HS-5 (cell line): Measurements from ENCODE around the gene TTYH3.
"Not testable (repeated sequence)": the region's sequence is repeated elsewhere in the genome, so short reads cannot be mapped to it uniquely, and the experiment has no call there.

ENCODE experiments used
- DNase-seq: peaks from one replicate; pipeline ENCODE4 v3.0.0-alpha.2; 2012; ENCODE audit warnings: low read depth

The TTYH3 gene

DNA sequence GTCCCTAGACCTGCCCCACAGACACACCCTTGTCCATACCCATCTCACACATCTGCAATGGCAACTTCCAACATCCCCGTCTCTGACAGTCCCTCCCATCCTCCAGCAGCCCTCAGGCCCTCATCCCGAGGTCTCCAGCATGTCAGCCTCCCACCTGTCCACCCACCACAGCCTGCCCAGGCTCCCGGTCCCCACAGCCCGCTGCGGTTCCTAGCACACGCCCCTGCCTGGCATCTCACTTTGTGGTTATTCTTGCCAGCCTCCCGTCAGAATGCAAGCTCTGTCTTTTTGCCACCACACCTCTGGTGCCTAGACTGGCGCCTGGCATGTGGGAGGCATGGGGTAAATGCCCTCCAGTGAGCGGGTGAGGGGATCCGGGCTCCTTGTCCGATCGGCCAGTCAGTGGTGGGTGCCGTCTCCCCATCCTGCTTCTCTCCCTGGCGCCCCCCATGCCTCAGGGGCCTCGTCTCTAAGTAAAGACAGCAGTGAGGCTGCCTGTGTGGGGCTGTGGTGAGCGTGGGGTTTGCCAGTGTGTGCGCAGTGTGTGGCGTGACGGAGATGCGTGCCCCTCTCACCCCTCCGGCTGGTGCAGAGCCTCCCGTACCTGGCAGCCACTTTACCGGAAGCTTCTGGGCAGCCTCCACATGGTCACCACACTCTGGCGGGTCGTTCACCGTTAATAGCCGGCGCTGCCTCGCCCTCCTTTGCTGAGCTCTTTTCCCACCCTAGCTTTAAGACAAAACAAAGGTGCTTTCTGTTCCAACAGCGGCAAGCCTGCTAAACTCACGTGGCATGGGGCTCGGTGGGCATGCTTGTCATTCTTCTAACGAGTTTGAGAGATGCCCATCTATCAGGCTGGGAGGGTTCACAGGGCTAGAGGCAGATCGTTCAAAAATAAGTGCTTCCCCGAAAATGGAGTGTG lies 28.5 kb upstream of the TTYH3 start:
- DNase-seq, result no peak

DNA sequence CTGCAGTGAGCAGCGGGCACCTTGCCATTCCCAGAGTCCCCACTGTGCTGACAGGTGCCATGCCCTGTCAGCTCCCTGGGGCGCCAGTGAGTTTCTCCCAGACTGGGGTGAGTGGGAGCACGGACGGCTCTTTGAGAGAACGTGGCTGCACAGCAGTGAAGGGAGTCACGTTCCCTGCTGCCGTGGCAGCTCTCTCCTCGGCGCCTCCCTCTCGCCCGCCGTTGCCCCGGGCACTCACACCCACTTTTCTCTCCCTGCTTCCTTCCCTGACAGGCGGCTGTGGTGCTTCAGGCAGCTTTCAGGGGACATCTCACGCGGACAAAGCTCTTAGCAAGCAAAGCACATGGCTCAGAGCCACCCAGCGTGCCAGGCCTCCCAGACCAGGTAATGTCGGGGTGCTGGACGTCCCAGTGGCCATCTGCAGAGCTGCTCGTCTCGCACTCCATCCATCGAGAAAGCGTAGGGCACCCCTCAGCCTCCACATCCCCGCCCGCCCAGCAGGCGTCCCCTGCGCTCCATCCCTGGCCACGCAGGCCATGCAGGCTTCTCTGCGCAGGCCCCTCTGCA lies 27.1 kb upstream of the TTYH3 start:
- DNase-seq, result no peak

GRCh38 chr7:2605608-2606538 lies 25.9 kb upstream of the TTYH3 start:
- no peak for DNase-seq

DNA sequence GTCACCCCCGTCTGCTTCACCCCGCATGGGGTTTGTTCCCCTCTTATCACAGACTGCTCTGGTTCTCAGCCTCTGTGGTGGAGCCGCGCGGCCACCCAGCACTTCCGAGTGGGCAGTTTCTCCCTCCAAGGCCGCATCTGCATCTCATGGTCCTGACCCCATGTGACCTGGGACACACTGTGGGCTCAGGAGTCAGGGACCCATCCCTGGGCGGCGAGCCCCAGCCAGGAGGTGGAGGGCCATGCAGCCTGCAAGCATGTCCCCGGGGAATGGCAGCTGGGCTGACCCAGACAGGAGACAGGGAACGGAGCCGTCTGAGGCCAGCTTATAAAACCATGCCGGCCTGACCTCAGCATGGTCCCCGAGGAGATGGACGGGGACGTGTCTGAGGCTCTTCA lies 25.2 kb upstream of the TTYH3 start:
- no peak for DNase-seq

DNA sequence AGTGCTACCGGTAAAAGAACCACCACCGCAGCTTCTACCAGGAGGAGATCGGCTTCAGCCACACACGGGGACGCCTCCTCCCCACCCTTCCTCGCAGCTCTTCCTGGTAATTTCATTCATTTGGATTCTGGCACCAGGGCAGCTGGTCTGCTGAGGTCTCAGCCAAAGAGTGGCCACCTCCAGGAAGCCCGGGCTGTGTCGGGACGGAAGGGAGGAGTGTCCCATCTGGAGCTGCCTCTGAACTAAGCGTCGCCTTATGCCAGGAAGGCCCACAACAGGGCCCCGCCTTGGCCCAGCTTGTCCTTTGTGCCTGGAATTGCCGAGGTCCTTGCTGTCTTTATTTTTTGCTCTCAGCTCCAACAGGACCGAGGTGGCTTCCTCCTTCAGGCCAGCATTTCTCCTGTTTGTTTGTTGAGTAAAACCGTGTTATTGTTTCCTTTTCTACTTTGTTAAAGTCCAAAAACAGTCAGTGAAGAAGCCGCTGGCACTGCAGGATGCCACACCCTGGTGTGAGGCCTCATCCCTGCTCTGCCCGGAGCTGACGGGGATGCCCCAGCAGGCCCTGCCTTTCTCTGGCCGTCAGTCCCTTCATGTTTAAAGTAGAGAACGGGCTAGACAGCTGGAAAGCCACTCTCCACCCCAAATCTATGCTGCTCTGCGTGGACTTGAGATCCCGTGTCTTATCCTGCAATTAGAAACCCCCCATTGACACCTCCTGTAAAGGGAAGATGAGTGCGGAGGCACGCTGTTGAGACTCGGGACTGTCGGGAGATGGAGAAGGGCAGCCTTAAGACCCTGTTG lies 24.5 kb upstream of the TTYH3 start:
- DNase-seq, result no peak

- DNase-seq, result no peak
These were observed 23.6 kb upstream of the TTYH3 start for GRCh38 chr7:2607923-2608904.

GRCh38 chr7:2608921-2609411 lies 22.8 kb upstream of the TTYH3 start:
- no peak for DNase-seq

DNA sequence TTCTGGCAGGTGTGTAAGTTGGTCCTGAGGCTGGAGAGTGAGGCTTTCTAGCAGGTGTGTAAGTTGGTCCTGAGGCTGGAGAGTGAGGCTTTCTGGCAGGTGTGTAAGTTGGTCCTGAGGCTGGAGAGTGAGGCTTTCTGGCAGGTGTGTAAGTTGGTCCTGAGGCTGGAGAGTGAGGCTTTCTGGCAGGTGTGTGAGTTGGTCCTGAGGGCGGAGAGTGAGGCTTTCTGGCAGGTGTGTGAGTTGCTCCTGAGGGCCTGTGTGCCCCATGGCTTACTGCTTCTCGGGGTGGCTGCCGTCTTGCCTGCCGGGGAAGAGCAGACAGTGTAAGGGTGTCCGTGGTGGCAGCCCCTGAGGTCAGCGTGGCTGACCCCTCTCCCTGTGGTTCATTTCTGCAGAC lies 22.1 kb upstream of the TTYH3 start:
- not testable (repeated sequence) for DNase-seq

DNA sequence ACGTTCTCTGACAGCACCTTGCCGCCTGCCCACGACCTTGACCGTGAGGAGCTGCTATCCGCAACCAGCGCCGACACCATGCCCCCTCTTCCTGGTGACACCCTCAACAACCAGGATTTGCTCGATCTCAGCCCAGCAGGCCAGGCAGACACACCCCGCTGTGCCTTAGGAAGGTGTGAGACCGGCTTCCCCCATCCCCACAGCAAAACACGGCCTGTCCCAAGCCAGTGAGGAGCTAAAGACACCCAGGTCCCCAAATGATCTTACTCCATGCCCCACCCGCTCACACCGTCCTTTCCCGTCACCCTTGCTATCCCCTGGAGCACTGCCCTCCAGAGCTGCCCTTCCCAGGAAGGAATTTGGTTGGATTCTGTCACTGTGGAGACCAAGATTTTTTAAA lies 21.3 kb upstream of the TTYH3 start:
- DNase-seq, result no peak

GRCh38 chr7:2610898-2611297 lies 20.9 kb upstream of the TTYH3 start:
- DNase-seq, result no peak

DNA sequence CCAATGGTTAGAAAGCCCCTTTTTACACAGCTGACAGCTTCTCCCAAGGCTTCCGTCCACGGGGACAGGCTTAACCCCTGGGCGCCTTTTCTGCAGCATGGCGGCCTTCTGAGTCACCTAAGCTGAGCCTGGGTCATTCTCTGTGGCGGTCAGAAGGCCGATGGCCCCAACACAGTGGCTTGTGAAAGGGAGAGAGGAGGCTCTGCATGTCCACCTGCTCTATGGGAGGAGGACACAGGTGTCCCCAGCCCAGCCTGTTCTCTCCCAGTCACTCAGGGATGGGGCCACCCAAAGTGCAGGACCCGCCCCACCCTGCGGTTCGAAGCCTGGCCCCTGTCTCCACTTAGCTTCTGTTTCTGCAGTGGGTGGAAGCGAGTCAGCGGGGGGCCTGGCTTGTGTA lies 20.4 kb upstream of the TTYH3 start:
- DNase-seq, result no peak

DNA sequence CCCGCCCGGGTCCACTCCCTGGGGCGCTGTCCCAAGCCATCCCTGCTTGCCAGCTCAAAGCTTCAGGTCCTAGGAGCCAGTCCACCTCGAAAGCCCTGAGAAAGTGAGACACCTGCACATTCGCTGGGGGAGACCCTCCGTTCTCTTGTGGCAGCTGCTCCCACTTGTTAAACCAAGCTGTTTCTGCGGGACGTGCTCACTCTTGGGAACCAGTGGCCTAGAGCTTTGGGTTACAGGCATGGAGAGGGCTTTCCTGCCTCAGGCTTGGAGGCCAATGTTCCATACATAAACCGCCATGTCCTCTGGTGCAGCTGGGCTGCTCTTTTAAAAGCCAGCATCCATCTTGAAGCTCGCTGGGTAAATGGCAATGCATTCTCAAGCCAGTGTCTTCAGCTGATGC lies 19.9 kb upstream of the TTYH3 start:
- no peak for DNase-seq

GRCh38 chr7:2612445-2613097 lies 19.2 kb upstream of the TTYH3 start:
- no peak for DNase-seq

- no peak for DNase-seq
These were observed 18.5 kb upstream of the TTYH3 start for GRCh38 chr7:2613098-2613930.

DNA sequence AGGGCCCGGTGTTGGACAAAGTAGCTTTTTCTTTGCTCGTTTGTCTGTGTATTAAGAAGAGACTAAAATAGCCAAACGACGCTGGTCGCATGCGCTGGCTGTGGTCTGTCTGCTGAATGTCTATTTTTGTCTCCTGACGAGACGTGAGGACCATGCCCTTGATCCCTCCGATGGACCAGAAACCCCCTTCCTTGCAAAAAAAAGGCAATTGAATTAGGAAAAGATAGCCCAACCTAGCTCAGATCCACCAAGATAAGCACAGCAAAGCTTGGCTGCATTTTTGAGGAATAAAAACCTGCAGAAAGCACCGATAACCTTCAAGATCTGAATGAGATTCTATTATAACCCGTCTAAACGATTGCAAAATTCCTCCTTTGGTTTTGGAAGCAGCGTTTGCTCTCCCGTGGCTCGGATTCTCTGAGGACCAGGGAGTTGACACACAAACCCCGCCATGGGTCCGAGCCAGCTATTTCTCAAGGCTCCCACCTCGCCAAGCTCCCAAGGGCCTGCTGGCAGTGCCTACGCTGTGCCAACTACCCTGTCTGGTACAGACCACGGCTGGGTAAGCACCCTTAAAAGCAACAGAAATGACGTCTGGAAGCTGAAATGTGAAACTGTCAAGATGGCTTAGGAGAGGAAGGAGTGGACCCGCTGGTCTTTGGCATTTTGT lies 17.7 kb upstream of the TTYH3 start:
- DNase-seq, result no peak

GRCh38 chr7:2614631-2615330 lies 17.0 kb upstream of the TTYH3 start:
- no peak for DNase-seq
